Lower leg skin (tissue), 4 donors: ENCODE measurements around the gene MTHFD2. TPM values are rescaled to one million over a fixed set of nuclear protein-coding genes. Genes with fewer than 3 reads are reported as not detected.
"Not testable (repeated sequence)": the region's sequence is repeated elsewhere in the genome, so short reads cannot be mapped to it uniquely, and the experiment has no call there.

Experiments used
- DNase-seq, 2 donors: peaks; one replicate each; pipeline ENCODE4 v3.0.0-alpha.2; 2019; ENCODE audit warnings: low spot score in 2 of 2
- H3K4me3 ChIP-seq: fragments of 200-600 bp; sonication (generic); 2 replicates; pipeline ENCODE4 v1.5.1; 2017; ENCODE audit warnings: mild to moderate bottlenecking, low read depth; ENCODE audit not compliant: poor library complexity, severe bottlenecking
- POLR2A ChIP-seq, 2 donors: fragments of 450-650 bp; IDR thresholded peaks; one replicate each; pipeline ENCODE4 v1.6.1; 2016 to 2017; ENCODE audit warnings: antibody characterized with exemption in 2 of 2, mild to moderate bottlenecking in 1 of 2, moderate library complexity in 1 of 2
- WGBS, 2 donors: methylation state at CpG; one replicate each; pipeline ENCODE4 v1.1.5; 2018; 5-methylcytosine and 5-hydroxymethylcytosine counted together
- intact Hi-C: fragments of 100-400 bp; cut with DNase I; formaldehyde crosslinking; loops from one replicate; pipeline ENCODE4 v1.15.0; 2023; ENCODE audit warnings: low total_unique reads
- total RNA-seq, 4 donors: library from RNA; depleted of rRNA; stranded (reverse); fragments of >200 nt; gene quantifications; one replicate each; pipeline ENCODE4 v1.1.0, GENCODE V29; 2016
- TF ChIP-seq, protein P1 (sequence below), 3 donors: fragments of 450-650 bp; IDR thresholded peaks; one replicate each; pipeline ENCODE4 v1.5.1; 2016; ENCODE audit warnings: antibody characterized with exemption in 3 of 3, mild to moderate bottlenecking in 3 of 3, moderate library complexity in 2 of 3

MTHFD2 gene
- total RNA-seq, 4 donors from 2014 or later = 12.5 to 31.8 (median 17.5) TPM

DNA sequence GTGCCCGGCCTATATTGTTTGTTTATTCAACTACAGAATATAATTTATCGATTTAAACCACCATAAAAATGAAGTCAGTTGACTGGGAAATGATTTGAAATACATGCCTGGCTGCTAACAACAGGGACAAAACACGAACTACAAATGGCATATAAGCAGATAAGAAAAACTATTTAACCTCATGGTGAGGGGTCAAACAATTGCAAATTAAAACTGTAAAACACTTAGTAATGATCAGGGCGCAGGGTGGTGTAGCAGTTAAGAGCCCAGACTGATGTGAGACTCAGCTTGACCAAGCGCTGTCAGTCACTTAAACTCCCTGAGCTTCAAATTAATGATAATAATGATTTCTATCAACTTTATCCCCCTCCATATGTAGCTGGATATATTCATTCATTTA, 6.7 kb downstream of the MTHFD2 start:
- DNase-seq = peak in 1 of 2 donors; percentile 37
- intact Hi-C loops = no loop called here
- 87 to 88% methylated on average over 5 of the region's 5 CpGs for WGBS, 2 donors
- no peak for TF ChIP-seq POLR2A (IDR thresholded peaks at IDR 0.05)
- TF ChIP-seq, protein P1, sequence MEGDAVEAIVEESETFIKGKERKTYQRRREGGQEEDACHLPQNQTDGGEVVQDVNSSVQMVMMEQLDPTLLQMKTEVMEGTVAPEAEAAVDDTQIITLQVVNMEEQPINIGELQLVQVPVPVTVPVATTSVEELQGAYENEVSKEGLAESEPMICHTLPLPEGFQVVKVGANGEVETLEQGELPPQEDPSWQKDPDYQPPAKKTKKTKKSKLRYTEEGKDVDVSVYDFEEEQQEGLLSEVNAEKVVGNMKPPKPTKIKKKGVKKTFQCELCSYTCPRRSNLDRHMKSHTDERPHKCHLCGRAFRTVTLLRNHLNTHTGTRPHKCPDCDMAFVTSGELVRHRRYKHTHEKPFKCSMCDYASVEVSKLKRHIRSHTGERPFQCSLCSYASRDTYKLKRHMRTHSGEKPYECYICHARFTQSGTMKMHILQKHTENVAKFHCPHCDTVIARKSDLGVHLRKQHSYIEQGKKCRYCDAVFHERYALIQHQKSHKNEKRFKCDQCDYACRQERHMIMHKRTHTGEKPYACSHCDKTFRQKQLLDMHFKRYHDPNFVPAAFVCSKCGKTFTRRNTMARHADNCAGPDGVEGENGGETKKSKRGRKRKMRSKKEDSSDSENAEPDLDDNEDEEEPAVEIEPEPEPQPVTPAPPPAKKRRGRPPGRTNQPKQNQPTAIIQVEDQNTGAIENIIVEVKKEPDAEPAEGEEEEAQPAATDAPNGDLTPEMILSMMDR (IDR thresholded peaks at IDR 0.05) = no peak
- no peak overlapping the region for H3K4me3 ChIP-seq

DNA sequence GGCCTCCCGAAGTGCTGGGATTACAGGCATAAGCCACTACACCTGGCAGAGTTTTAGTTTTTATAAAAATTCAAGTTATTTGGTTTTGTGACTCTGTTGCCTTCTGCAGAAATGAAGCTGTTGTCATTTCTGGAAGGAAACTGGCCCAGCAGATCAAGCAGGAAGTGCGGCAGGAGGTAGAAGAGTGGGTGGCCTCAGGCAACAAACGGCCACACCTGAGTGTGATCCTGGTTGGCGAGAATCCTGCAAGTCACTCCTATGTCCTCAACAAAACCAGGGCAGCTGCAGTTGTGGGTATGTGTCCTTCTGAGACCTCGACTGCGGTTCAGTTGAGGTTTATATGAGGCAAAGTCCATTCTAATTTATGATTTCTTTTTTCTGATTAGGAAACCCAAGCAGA, 7.2 kb downstream of the MTHFD2 start:
- intact Hi-C loops = no loop called here
- peak; percentile 34 to 84 for DNase-seq
- H3K4me3 ChIP-seq = no peak overlapping the region
- 41 to 64% methylated on average over 6 of the region's 6 CpGs for WGBS, 2 donors
- no peak for TF ChIP-seq POLR2A (IDR thresholded peaks at IDR 0.05)
- TF ChIP-seq, protein P1 (IDR thresholded peaks at IDR 0.05) = no peak

- TF ChIP-seq POLR2A (IDR thresholded peaks at IDR 0.05) = no peak
- WGBS, 2 donors = 47 to 61% methylated on average over 5 to 6 of the region's 6 CpGs
- H3K4me3 ChIP-seq = no peak overlapping the region
- intact Hi-C loops = no loop called here
- peak in 1 of 2 donors; percentile 59 for DNase-seq
Measured at GRCh38 chr2:74206180-74206688, 7.8 kb downstream of the MTHFD2 start.

- 93% methylated on average over 3 of the region's 3 CpGs for WGBS, 2 donors
- intact Hi-C loops = no loop called here
- DNase-seq = no peak
- H3K4me3 ChIP-seq = no peak overlapping the region
- no peak for TF ChIP-seq POLR2A (IDR thresholded peaks at IDR 0.05)
- TF ChIP-seq, protein P1 (IDR thresholded peaks at IDR 0.05) = no peak
Measured at GRCh38 chr2:74212702-74213410, 14.4 kb downstream of the MTHFD2 start.

GRCh38 chr2:74215771-74216170, 17.4 kb downstream of the MTHFD2 start:
- intact Hi-C loops, DNase-seq, H3K4me3 ChIP-seq: not testable (repeated sequence)
- WGBS, 2 donors = 92 to 94% methylated on average over 6 of the region's 6 CpGs

DNA sequence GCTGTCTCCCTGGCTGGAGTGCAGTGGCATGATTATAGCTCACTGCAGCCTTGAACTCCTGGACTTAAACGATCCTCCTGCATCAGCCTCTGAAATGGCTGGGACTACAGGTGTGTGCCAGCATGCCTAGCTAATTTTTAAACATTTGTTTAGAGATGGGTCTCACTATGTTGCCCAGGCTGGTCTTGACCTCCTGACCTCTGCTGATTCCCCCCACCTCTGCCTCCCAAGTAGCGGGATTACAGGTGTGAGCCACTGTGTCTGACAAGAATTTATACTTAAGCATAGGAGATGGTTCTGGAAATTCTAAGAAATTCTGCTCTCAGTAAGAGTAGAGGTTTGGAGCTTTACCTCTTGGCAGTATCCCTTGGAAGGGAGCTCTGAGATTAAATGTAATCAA, 18.2 kb downstream of the MTHFD2 start:
- no peak for TF ChIP-seq POLR2A (IDR thresholded peaks at IDR 0.05)
- TF ChIP-seq, protein P1 (IDR thresholded peaks at IDR 0.05) = no peak
- DNase-seq = no peak
- H3K4me3 ChIP-seq = no peak overlapping the region
- intact Hi-C loops = no loop called here
- 81 to 98% methylated on average over 2 of the region's 2 CpGs for WGBS, 2 donors
